ENCODE results near the gene HMOX2.

HMOX2 gene

GRCh38 chr16:4475880-4476788, at the start of gene HMOX2:
Gene HMOX2 (plus strand): TSS chr16:4476398. CDS start chr16:4505525, 29,127 bp downstream.
- peak; percentile 83 to 84 for DNase-seq

- no peak for DNase-seq
Measured at GRCh38 chr16:4426722-4427372, 49.4 kb upstream of the HMOX2 start.

- no peak for DNase-seq
Measured at GRCh38 chr16:4428500-4428899, 47.7 kb upstream of the HMOX2 start.

GRCh38 chr16:4431023-4431422, 45.2 kb upstream of the HMOX2 start:
- no peak for DNase-seq

- no peak for DNase-seq
Measured at GRCh38 chr16:4433228-4433627, 43.0 kb upstream of the HMOX2 start.

- DNase-seq = no peak
Measured at GRCh38 chr16:4433914-4434787, 42.0 kb upstream of the HMOX2 start.

GRCh38 chr16:4435337-4436067, 40.7 kb upstream of the HMOX2 start:
- DNase-seq = no peak

- DNase-seq = no peak
Measured at GRCh38 chr16:4437366-4437765, 38.8 kb upstream of the HMOX2 start.

- DNase-seq = no peak
Measured at GRCh38 chr16:4442371-4442770, 33.8 kb upstream of the HMOX2 start.

- DNase-seq = no peak
Measured at GRCh38 chr16:4443271-4443670, 32.9 kb upstream of the HMOX2 start.

GRCh38 chr16:4443986-4444385, 32.2 kb upstream of the HMOX2 start:
- no peak for DNase-seq

- DNase-seq = no peak
Measured at GRCh38 chr16:4450430-4450829, 25.8 kb upstream of the HMOX2 start.

GRCh38 chr16:4450931-4451519, 25.2 kb upstream of the HMOX2 start:
- no peak for DNase-seq

GRCh38 chr16:4452674-4453073, 23.5 kb upstream of the HMOX2 start:
- no peak for DNase-seq

GRCh38 chr16:4454623-4455022, 21.6 kb upstream of the HMOX2 start:
- no peak for DNase-seq

GRCh38 chr16:4455081-4455480, 21.1 kb upstream of the HMOX2 start:
- no peak for DNase-seq

- no peak for DNase-seq
Measured at GRCh38 chr16:4455951-4456350, 20.2 kb upstream of the HMOX2 start.

- no peak for DNase-seq
Measured at GRCh38 chr16:4460936-4461249, 15.3 kb upstream of the HMOX2 start.

GRCh38 chr16:4461250-4462085, 14.7 kb upstream of the HMOX2 start:
- no peak for DNase-seq

GRCh38 chr16:4463522-4464163, 12.6 kb upstream of the HMOX2 start:
- no peak for DNase-seq

Data from bone marrow (tissue), 2 donors.